ENCODE results near the gene CEP164. TPM values are rescaled to one million over a fixed set of nuclear protein-coding genes. Genes with fewer than 3 reads are reported as not detected.

The CEP164 gene
- total RNA-seq, 1 experiment from 2014 or later: 43.7 TPM

DNA sequence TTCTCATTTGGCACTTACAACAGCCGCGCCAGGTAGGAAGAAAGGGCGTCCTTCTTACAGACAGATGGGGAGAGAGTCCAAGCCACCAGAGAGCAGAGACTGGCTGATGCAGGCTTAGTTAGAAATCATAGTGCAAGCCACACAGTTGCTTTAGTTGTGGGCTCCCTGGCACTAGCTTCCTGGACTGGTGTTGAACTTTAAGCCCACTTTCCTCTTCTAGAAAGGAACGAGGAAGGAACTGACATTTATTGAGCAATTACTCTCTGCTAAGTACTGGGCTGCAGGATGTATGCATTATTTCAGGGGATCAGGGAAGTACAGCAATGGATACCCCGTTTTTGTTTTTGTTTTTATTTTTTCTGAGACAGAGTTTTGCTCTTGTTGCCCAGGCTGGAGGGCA, 14.6 kb upstream of the CEP164 start:
- no TSS peak for BruUV-seq (replicated peaks)

DNA sequence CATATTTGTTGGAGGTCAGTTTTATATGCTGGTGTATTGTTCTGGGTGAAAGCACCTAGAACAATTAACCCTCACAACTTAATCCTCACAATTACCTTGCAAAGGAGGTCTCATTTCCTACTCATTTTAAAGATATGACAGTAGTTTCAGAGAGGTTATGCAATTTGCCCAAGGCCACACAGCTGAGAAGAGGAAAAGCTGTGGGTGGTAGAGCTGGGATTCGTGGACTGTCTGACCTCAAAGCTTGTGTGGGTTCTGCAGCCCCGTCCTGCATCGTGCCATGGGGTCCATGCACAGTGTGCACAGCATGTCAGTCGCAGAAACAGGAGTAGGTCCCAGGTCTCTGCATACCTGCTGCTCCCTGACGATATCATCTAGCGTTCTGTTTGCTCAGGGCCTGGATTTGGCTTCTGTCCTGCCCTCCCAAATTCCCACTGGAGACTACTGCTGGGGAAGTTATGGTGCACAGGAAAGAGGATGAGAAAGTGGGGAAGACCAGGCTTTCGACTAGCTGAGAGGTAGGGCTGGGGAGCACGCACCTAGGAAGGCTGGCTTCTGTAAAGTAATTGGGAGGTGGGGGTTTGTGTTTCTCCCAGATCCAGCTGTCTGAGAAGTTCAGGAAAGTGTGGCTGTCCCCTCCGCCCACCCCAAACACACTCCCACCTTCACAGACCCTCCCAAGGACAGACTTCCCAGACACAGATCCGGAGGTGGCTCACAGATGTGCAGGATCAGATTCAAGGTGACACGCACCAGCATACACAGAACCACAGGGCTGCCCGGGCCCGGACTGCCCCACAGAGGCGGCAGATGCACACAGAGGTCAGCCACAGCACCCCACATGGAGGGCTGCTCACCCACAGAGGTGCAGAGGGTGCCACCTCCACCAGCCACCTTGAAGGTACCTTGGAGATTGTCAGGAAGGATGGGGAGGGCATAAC, 13.6 kb upstream of the CEP164 start:
- DNase-seq (no peak), ATAC-seq (no peak)
- Histone ChIP-seq H3K36me3 (ENCODE audit: low read depth, low read length) (no peaks in the 10 kb centered on the region), H3K9me3 (ENCODE audit: low read length) (no peaks in the 10 kb centered on the region), H3K27ac (ENCODE audit: low read length) (no peak overlapping the region), H4K20me1 (ENCODE audit: low read length) (no peaks in the 10 kb centered on the region), H2AFZ (ENCODE audit: low read length) (no peak overlapping the region), H3K9ac (ENCODE audit: low read length) (no peak overlapping the region), H3K9me2 (replicated peaks; ENCODE audit: low read length) (no peaks in the 10 kb centered on the region), H3K4me1 (ENCODE audit: insufficient read depth, low read length) (peaks cover 20% of the 10 kb centered on the region), H3K4me2 (ENCODE audit: low read length) (peak overlapping the region; percentile 98), H3K79me2 (ENCODE audit: low read length) (no peaks in the 10 kb centered on the region), H3F3A (ENCODE audit: low read length, unreplicated experiment) (no peaks in the 10 kb centered on the region), H3K4me3 (ENCODE audit: low read length) (peak overlapping the region; percentile 85), H3K27me3 (ENCODE audit: low read length) (no peaks in the 10 kb centered on the region)
- TSS peak; percentile 32 for BruUV-seq (replicated peaks)
- intact Hi-C loops (cut with micrococcal nuclease): no loop called here
- CTCF ChIA-PET: no interaction called here
- POLR2A ChIA-PET (ENCODE audit: unreplicated experiment): no interaction called here
- TF ChIP-seq EZH2phosphoT487 (IDR thresholded peaks at IDR 0.05; ENCODE audit: borderline replicate concordance, low read length) (no peak), EZH2 (IDR thresholded peaks at IDR 0.05; ENCODE audit: low read length, unreplicated experiment) (no peak)
- TF ChIP-seq, protein P1, sequence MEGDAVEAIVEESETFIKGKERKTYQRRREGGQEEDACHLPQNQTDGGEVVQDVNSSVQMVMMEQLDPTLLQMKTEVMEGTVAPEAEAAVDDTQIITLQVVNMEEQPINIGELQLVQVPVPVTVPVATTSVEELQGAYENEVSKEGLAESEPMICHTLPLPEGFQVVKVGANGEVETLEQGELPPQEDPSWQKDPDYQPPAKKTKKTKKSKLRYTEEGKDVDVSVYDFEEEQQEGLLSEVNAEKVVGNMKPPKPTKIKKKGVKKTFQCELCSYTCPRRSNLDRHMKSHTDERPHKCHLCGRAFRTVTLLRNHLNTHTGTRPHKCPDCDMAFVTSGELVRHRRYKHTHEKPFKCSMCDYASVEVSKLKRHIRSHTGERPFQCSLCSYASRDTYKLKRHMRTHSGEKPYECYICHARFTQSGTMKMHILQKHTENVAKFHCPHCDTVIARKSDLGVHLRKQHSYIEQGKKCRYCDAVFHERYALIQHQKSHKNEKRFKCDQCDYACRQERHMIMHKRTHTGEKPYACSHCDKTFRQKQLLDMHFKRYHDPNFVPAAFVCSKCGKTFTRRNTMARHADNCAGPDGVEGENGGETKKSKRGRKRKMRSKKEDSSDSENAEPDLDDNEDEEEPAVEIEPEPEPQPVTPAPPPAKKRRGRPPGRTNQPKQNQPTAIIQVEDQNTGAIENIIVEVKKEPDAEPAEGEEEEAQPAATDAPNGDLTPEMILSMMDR (conservative IDR thresholded peaks at IDR 0.05; ENCODE audit: low read depth, low read length): no peak

More for the DNA sequence above, 14.6 kb upstream of the CEP164 start:
- H4K20me1 ChIP-seq (ENCODE audit: low read length): no peaks in the 10 kb centered on the region
- H2AFZ ChIP-seq (ENCODE audit: low read length): no peak overlapping the region
- CTCF ChIA-PET: no interaction called here
- peaks cover 20% of the 10 kb centered on the region for H3K4me1 ChIP-seq (ENCODE audit: insufficient read depth, low read length)
- H3K9ac ChIP-seq (ENCODE audit: low read length): no peak overlapping the region
- no peaks in the 10 kb centered on the region for H3K79me2 ChIP-seq (ENCODE audit: low read length)
- intact Hi-C loops (cut with micrococcal nuclease): no loop called here
- H3K9me3 ChIP-seq (ENCODE audit: low read length): no peaks in the 10 kb centered on the region
- H3K4me3 ChIP-seq (ENCODE audit: low read length): no peak overlapping the region
- H3K4me2 ChIP-seq (ENCODE audit: low read length): no peak overlapping the region
- ATAC-seq: no peak
- H3K27ac ChIP-seq (ENCODE audit: low read length): no peak overlapping the region
- no peaks in the 10 kb centered on the region for H3K36me3 ChIP-seq (ENCODE audit: low read depth, low read length)
- H3K9me2 ChIP-seq (replicated peaks; ENCODE audit: low read length): no peaks in the 10 kb centered on the region
- H3K27me3 ChIP-seq (ENCODE audit: low read length): no peaks in the 10 kb centered on the region
- H3F3A ChIP-seq (ENCODE audit: low read length, unreplicated experiment): no peaks in the 10 kb centered on the region
- TF ChIP-seq EZH2phosphoT487 (IDR thresholded peaks at IDR 0.05; ENCODE audit: borderline replicate concordance, low read length) (no peak), EZH2 (IDR thresholded peaks at IDR 0.05; ENCODE audit: low read length, unreplicated experiment) (no peak)
- TF ChIP-seq, protein P1 (conservative IDR thresholded peaks at IDR 0.05; ENCODE audit: low read depth, low read length): no peak
- POLR2A ChIA-PET (ENCODE audit: unreplicated experiment): no interaction called here
- no peak for DNase-seq

DNA sequence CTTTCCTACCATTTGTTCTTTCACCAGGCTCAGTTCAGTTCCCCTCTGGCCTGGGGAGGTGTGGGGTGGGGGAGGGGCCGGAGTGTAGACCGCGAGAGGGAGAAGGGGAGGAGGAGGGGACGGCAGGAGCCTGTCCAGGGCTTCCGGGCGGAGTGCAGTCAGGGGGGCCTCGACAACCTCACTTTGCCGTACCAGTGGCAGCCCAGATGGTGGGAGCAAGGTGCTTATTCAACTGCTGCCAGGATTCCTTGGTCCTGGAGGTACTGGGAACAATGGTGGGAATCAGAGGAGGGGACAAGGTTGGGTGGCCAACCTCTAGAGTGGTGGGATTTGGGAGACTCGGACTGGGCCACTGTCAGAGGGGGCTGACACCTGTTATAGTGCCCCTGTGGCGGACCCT, 12.8 kb upstream of the CEP164 start:
- POLR2A ChIA-PET (ENCODE audit: unreplicated experiment): interaction anchor here (1.7 kb wide), 1 partner anchor 13 kb away, joined by 4 read pairs; the partner anchor contains the start of gene CEP164
- no peak for ATAC-seq
- Histone ChIP-seq H2AFZ (ENCODE audit: low read length) (no peak overlapping the region; the same call in 1 of the 2 replicates), H3K4me3 (ENCODE audit: low read length) (peak overlapping the region; percentile 85), H3K27ac (ENCODE audit: low read length) (no peak overlapping the region), H3K27me3 (ENCODE audit: low read length) (no peaks in the 10 kb centered on the region), H3K9ac (ENCODE audit: low read length) (no peak overlapping the region), H4K20me1 (ENCODE audit: low read length) (no peaks in the 10 kb centered on the region), H3K9me2 (replicated peaks; ENCODE audit: low read length) (no peaks in the 10 kb centered on the region), H3K9me3 (ENCODE audit: low read length) (no peaks in the 10 kb centered on the region), H3K4me1 (ENCODE audit: insufficient read depth, low read length) (peaks cover 20% of the 10 kb centered on the region), H3F3A (ENCODE audit: low read length, unreplicated experiment) (no peaks in the 10 kb centered on the region), H3K79me2 (ENCODE audit: low read length) (no peaks in the 10 kb centered on the region), H3K36me3 (ENCODE audit: low read depth, low read length) (no peaks in the 10 kb centered on the region), H3K4me2 (ENCODE audit: low read length) (peak overlapping the region; percentile 98)
- BruUV-seq (replicated peaks): no TSS peak
- DNase-seq: no peak
- CTCF ChIA-PET: no interaction called here
- intact Hi-C loops (cut with micrococcal nuclease): no loop called here
- no peak for TF ChIP-seq EZH2 (IDR thresholded peaks at IDR 0.05; ENCODE audit: low read length, unreplicated experiment)
- TF ChIP-seq EZH2phosphoT487 (IDR thresholded peaks at IDR 0.05; ENCODE audit: borderline replicate concordance, low read length): no peak
- TF ChIP-seq, protein P1 (conservative IDR thresholded peaks at IDR 0.05; ENCODE audit: low read depth, low read length): no peak

All from PC-3 (cell line).